ENCODE data around the gene EFCC1. TPM values are rescaled to one million over a fixed set of nuclear protein-coding genes. Genes with fewer than 3 reads are reported as not detected.

Gene EFCC1
- polyA plus RNA-seq, 2 of the 4 experiments (the other 2 are of a cell fraction): 0.04 TPM; not detected in 1

GRCh38 chr3:129027544-129027880, 26.4 kb downstream of the EFCC1 start:
- Histone ChIP-seq H3K27ac (peak overlapping the region; percentile 77 to 89), H3K4me2 (peak overlapping the region; percentile 88)
- FAIRE-seq: no peak

GRCh38 chr3:129028866-129029265, 27.8 kb downstream of the EFCC1 start:
- Histone ChIP-seq H3K27ac (no peak overlapping the region), H3K4me2 (no peak overlapping the region), H3K9me3 (peaks cover 5% of the 10 kb centered on the region; the same call in 1 of the 3 replicates), H3K4me1 (no peaks in the 10 kb centered on the region), H3K4me3 (no peak overlapping the region)
- TF ChIP-seq POLR2AphosphoS2 (conservative IDR thresholded peaks at IDR 0.05; ENCODE audit: low read length) (no peak), NR3C1 (IDR thresholded peaks at IDR 0.05) (no peak), ZNF302 (CRISPR knock-in tag; IDR thresholded peaks at IDR 0.05) (no peak), HOXA7 (CRISPR knock-in tag; IDR thresholded peaks at IDR 0.05) (no peak), USF2 (IDR thresholded peaks at IDR 0.05) (no peak)
- WGBS (ENCODE audit: missing lambda C conversion rate): 87% methylated on average over 13 of the region's 13 CpGs
- ATAC-seq (no peak), DNase-seq (ENCODE audit: low read depth in 1 of 2, low spot score in 1 of 2) (no peak), FAIRE-seq (no peak)
- CTCF ChIA-PET: interaction anchor here (1.5 to 4.3 kb wide), 2 partner anchors 25 to 59 kb away, joined by 5 to 17 read pairs; no protein-coding TSS in a partner anchor
- POLR2A ChIA-PET: no interaction called here

More at GRCh38 chr3:129027544-129027880, 26.4 kb downstream of the EFCC1 start:
- POLR2A ChIA-PET: no interaction called here
- Histone ChIP-seq H3K9me3 (peaks cover 5% of the 10 kb centered on the region; the same call in 1 of the 3 replicates), H3K4me3 (peak overlapping the region; percentile 54), H3K4me1 (no peaks in the 10 kb centered on the region)
- ATAC-seq: no peak
- DNase-seq (ENCODE audit: low read depth in 1 of 2, low spot score in 1 of 2): no peak
- no peak for TF ChIP-seq HOXB13 (CRISPR knock-in tag; IDR thresholded peaks at IDR 0.05; ENCODE audit: low read depth)
- TF ChIP-seq CHD4 (IDR thresholded peaks at IDR 0.05; ENCODE audit: borderline replicate concordance): peak; percentile 36; the same call in 1 of the 2 replicates
- CTCF ChIA-PET: interaction anchor here (0.9 to 4.3 kb wide), 9 partner anchors 11 to 134 kb away, joined by 3 to 17 read pairs (median 5); no protein-coding TSS in a partner anchor
- 46% methylated on average over 15 of the region's 15 CpGs for WGBS (ENCODE audit: missing lambda C conversion rate)

GRCh38 chr3:129030611-129031010, 29.5 kb downstream of the EFCC1 start:
- no peak overlapping the region for H3K27ac ChIP-seq
- no peak overlapping the region for H3K4me3 ChIP-seq
- FAIRE-seq (no peak), ATAC-seq (no peak), DNase-seq (ENCODE audit: low read depth in 1 of 2, low spot score in 1 of 2) (no peak)
- WGBS (ENCODE audit: missing lambda C conversion rate): 83% methylated on average over 1 of the region's 4 CpGs
- TF ChIP-seq MAFK (IDR thresholded peaks at IDR 0.05; ENCODE audit: partially characterized antibody): no peak
- TF ChIP-seq RCOR1 (IDR thresholded peaks at IDR 0.05; ENCODE audit: low read depth, low read length): no peak
- TF ChIP-seq HMGXB4 (CRISPR knock-in tag; IDR thresholded peaks at IDR 0.05; ENCODE audit: borderline replicate concordance): no peak
- TF ChIP-seq POLR2AphosphoS2 (conservative IDR thresholded peaks at IDR 0.05; ENCODE audit: low read length): no peak
- no peak for TF ChIP-seq CEBPB (IDR thresholded peaks at IDR 0.05)
- TF ChIP-seq HDAC2 (IDR thresholded peaks at IDR 0.05): no peak
- TF ChIP-seq ZSCAN20 (CRISPR knock-in tag; IDR thresholded peaks at IDR 0.05): no peak
- TF ChIP-seq RFX5 (IDR thresholded peaks at IDR 0.05): no peak
- TF ChIP-seq NPAS2 (CRISPR knock-in tag; IDR thresholded peaks at IDR 0.05; ENCODE audit: borderline replicate concordance): no peak
- no peak for TF ChIP-seq USF2 (IDR thresholded peaks at IDR 0.05)
- no peak for TF ChIP-seq HOXA7 (CRISPR knock-in tag; IDR thresholded peaks at IDR 0.05)
- no peak for TF ChIP-seq BHLHE40 (IDR thresholded peaks at IDR 0.05; ENCODE audit: low read depth, low read length)
- TF ChIP-seq RNF2 (IDR thresholded peaks at IDR 0.05; ENCODE audit: borderline replicate concordance, low read depth): no peak
- H3K4me1 ChIP-seq: no peaks in the 10 kb centered on the region
- POLR2A ChIA-PET: no interaction called here
- no peak overlapping the region for H3K4me2 ChIP-seq
- CTCF ChIA-PET: interaction anchor here (0.9 to 1.4 kb wide), 3 partner anchors 21 to 60 kb away, joined by 4 to 7 read pairs (median 6); no protein-coding TSS in a partner anchor
- H3K9me3 ChIP-seq: peaks cover 5% of the 10 kb centered on the region; the same call in 1 of the 3 replicates
